Liver (tissue), 3 donors: ENCODE data around the gene PAX5.

Experiments used
- CTCF ChIP-seq: fragments of 150-350 bp; IDR thresholded peaks from 2 replicates; pipeline ENCODE4 v1.5.1; 2017; ENCODE audit warnings: improper control_type of control experiment, low read depth, low read length; ENCODE audit not compliant: missing input control
- EGR1 ChIP-seq, 2 donors: IDR thresholded peaks; 2 replicates each; pipeline ENCODE4 v1.6.1; 2016 to 2018; ENCODE audit warnings: antibody characterized with exemption in 2 of 2, low read depth in 2 of 2
- FOXA1 ChIP-seq: IDR thresholded peaks from 2 replicates; pipeline ENCODE4 v1.6.1; 2016; ENCODE audit warnings: antibody characterized with exemption
- HNF4G ChIP-seq: IDR thresholded peaks from 2 replicates; pipeline ENCODE4 v1.6.1; 2016; ENCODE audit warnings: antibody characterized with exemption
- MAX ChIP-seq: IDR thresholded peaks from 2 replicates; pipeline ENCODE4 v1.6.1; 2016; ENCODE audit warnings: antibody characterized with exemption
- SP1 ChIP-seq: IDR thresholded peaks from 2 replicates; pipeline ENCODE4 v1.6.1; 2018; ENCODE audit warnings: antibody characterized with exemption, mild to moderate bottlenecking
- YY1 ChIP-seq: IDR thresholded peaks from 2 replicates; pipeline ENCODE4 v1.6.1; 2016; ENCODE audit warnings: antibody characterized with exemption, mild to moderate bottlenecking
- donor health status: healthy.
- donor health status: healthy.

GRCh38 chr9:36894695-36895310 is 139.3 kb downstream of the PAX5 start:
- no peak for TF ChIP-seq EGR1 (IDR thresholded peaks at IDR 0.05; ENCODE audit: low read depth in 2 of 2)
- TF ChIP-seq CTCF, result no peak
- TF ChIP-seq YY1, result no peak
- TF ChIP-seq SP1, result no peak
- no peak for TF ChIP-seq FOXA1
- TF ChIP-seq MAX, result no peak
- TF ChIP-seq HNF4G, result no peak
